ENCODE data around the gene DDX18.

DNA sequence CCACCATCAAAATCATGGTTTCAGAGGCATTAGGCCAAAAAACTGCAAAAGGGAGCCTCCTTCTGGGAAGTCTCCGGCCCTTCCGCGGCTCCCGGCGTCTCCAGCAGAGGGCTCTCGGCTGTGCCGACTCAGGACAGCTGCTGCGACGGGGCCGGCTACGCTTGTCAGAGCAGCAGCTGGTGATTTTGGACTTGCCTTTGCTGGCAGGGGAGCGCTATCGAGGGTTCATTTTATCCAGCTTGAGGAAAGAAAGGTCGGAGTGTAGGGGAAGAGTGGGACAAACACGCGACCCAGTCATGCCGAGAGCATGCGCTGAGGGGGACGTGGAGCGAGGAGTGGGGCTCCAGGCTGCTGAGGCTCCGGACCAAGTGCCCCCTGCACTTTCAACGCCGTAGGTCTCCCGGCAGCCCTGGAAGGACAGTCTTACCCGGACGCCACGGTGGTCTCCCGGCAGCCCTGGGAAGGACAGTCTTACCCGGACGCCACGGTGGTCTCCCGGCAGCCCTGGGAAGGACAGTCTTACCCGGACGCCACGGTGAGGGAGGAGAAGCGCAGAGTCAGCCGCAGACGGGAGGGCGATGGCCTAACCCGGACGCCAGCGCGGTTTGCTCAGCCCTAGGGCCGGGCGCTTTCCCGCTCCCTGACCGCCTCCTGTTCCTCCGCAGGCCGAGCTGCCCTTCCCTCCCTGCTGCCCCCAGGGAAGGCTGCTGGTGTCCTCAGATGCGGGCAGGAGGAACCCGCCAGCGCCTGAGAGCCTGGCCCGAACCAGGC lies 21.7 kb downstream of the DDX18 start:
- peak; percentile 93 to 94 for TF ChIP-seq CTCF (conservative IDR thresholded peaks at IDR 0.05 in 1 of 2, IDR thresholded peaks at IDR 0.05 in 1 of 2; ENCODE audit: low read depth in 1 of 2, low read length in 2 of 2)
- no peak for TF ChIP-seq EZH2 (IDR thresholded peaks at IDR 0.05; ENCODE audit: low read length, missing control alignments)

All from fibroblast of lung (primary cell).